ENCODE results near the gene SART3. TPM values are rescaled to one million over a fixed set of nuclear protein-coding genes. Genes with fewer than 3 reads are reported as not detected.

Gene SART3
- total and polyA plus RNA-seq, 2 of the 8 experiments (the other 6 are each of a cell fraction or from before 2014, with no cell fraction given), result 16.0 to 103 TPM

- Histone ChIP-seq H2BK120ac (replicated peaks; ENCODE audit: low read depth, low read length) (no peak overlapping the region), H3K79me1 (ENCODE audit: low read depth, low read length) (no peaks in the 10 kb centered on the region; the same call in none of the 2 replicates), H3K18ac (ENCODE audit: extremely low read depth, low read length) (no peak overlapping the region), H3K23me2 (ENCODE audit: low read depth, low read length) (no peaks in the 10 kb centered on the region), H3K79me2 (ENCODE audit: control insufficient read depth in 1 of 2, insufficient read depth in 2 of 2, low read length in 2 of 2) (peaks cover 12 to 82% of the 10 kb centered on the region in 2 experiments), H4K5ac (ENCODE audit: insufficient read length, low read depth, low read length) (no peak overlapping the region), H4K91ac (replicated peaks; ENCODE audit: insufficient read length, low read length) (no peak overlapping the region), H2AK5ac (ENCODE audit: low read depth, low read length) (no peak overlapping the region), H3K4me1 (replicated peaks in 1 of 4; ENCODE audit: control insufficient read depth in 3 of 4, insufficient read depth in 4 of 4, low read length in 3 of 4) (no peaks in the 10 kb centered on the region), H3K56ac (replicated peaks; ENCODE audit: insufficient read length, low read depth, low read length) (no peak overlapping the region), H4K20me1 (replicated peaks in 1 of 2; ENCODE audit: control insufficient read depth in 1 of 2, insufficient read depth in 2 of 2, low read length in 2 of 2) (peaks cover 4 to 16% of the 10 kb centered on the region in 2 experiments), H3K14ac (ENCODE audit: insufficient read length) (no peak overlapping the region), H3K23ac (ENCODE audit: insufficient read length) (no peak overlapping the region), H3K4me2 (ENCODE audit: insufficient read depth in 1 of 2, low read depth in 2 of 2, low read length in 2 of 2) (no peak overlapping the region), H3K27ac (ENCODE audit: low read depth, low read length) (no peak overlapping the region), H2BK12ac (ENCODE audit: low read depth, low read length) (no peak overlapping the region), H2BK20ac (ENCODE audit: low read length) (no peak overlapping the region), H3K9ac (replicated peaks in 1 of 4; ENCODE audit: extremely low read depth in 1 of 4, low read depth in 3 of 4, low read length in 3 of 4) (no peak overlapping the region), H2BK15ac (ENCODE audit: low read length) (no peak overlapping the region), H3K9me3 (ENCODE audit: insufficient read depth in 2 of 2, low read depth in 1 of 2, low read length in 1 of 2) (no peaks in the 10 kb centered on the region), H3K4ac (replicated peaks; ENCODE audit: insufficient read length, low read depth, low read length) (no peak overlapping the region), H4K8ac (ENCODE audit: extremely low read depth, insufficient read depth, low read length) (no peak overlapping the region), H3K36me3 (ENCODE audit: control insufficient read depth in 2 of 4, insufficient read depth in 4 of 4, low read length in 3 of 4) (peaks cover 21 to 46% (median 38%) of the 10 kb centered on the region in 4 experiments), H3K27me3 (replicated peaks in 1 of 4; ENCODE audit: control insufficient read depth in 3 of 4, extremely low read depth in 1 of 4, insufficient read depth in 3 of 4, low read length in 3 of 4) (peaks cover 0 to 2% (median 0%) of the 10 kb centered on the region in 4 experiments; a peak in 1 of 7 replicates), H2AFZ (ENCODE audit: low read length) (no peak overlapping the region), H3K4me3 (ENCODE audit: extremely low read depth in 1 of 4, insufficient read depth in 2 of 4, low read depth in 3 of 4, low read length in 4 of 4) (no peak overlapping the region), H2BK5ac (ENCODE audit: low read depth, low read length) (no peak overlapping the region)
- FAIRE-seq (no peak), DNase-seq (ENCODE audit: low read depth in 1 of 2, low spot score in 2 of 2) (no peak)
- 72% methylated on average over 7 of the region's 7 CpGs; no CpG with 5 or more reads in 1 of the 2 experiments for WGBS, 2 experiments (ENCODE audit: extremely low coverage in 1 of 2, insufficient coverage in 1 of 2, insufficient read length in 1 of 2, insufficient replicate concordance in 2 of 2, low coverage in 1 of 2, low lambda C conversion rate in 2 of 2, missing lambda C conversion rate in 1 of 2)
- CTCF ChIA-PET (ENCODE audit: partially characterized antibody), result interaction anchor here (0.7 to 1.5 kb wide), 5 partner anchors 16 to 557 kb away, joined by 3 to 7 read pairs (median 5); no protein-coding TSS in a partner anchor
- TF ChIP-seq EGR1 (IDR thresholded peaks at IDR 0.05; ENCODE audit: borderline replicate concordance, low read depth, low read length) (no peak), TCF12 (IDR thresholded peaks at IDR 0.05; ENCODE audit: low read depth, low read length) (no peak), CTBP2 (IDR thresholded peaks at IDR 0.05; ENCODE audit: borderline replicate concordance, insufficient read depth, insufficient read length, low read length) (no peak), SP2 (IDR thresholded peaks at IDR 0.05; ENCODE audit: low read length) (no peak), NANOG (IDR thresholded peaks at IDR 0.05; ENCODE audit: insufficient read depth, low read depth, low read length, poor library complexity, severe bottlenecking) (no peak), SP1 (IDR thresholded peaks at IDR 0.05; ENCODE audit: low read depth, low read length) (no peak), JUND (IDR thresholded peaks at IDR 0.05; ENCODE audit: low read length) (no peak), POLR2AphosphoS5 (IDR thresholded peaks at IDR 0.05; ENCODE audit: low read depth, low read length) (no peak), JUN (IDR thresholded peaks at IDR 0.05; ENCODE audit: low read depth, low read length) (no peak), POU5F1 (IDR thresholded peaks at IDR 0.05; ENCODE audit: low read depth, low read length) (no peak)
- POLR2A ChIA-PET (ENCODE audit: partially characterized antibody), result interaction anchor here (1.0 to 6.1 kb wide), 4 partner anchors 9 to 17 kb away, joined by 3 to 40 read pairs (median 4); partner anchors contain the start of genes ISCU and SART3
Measured at GRCh38 chr12:108548954-108549521, 11.9 kb downstream of the SART3 start.

All from H1 (cell line).